Activated gamma-delta T cell treated with anti-CD3 and anti-CD28 coated beads, Interleukin-2, amount 50 U/mL, for 16 hours (primary cell): ENCODE measurements around the gene CFL1.
A peak's percentile ranks its signal among the peaks of the same experiment; 100 is the strongest.
"Not testable (repeated sequence)": the region's sequence is repeated elsewhere in the genome, so short reads cannot be mapped to it uniquely, and the experiment has no call there.

ENCODE experiments used
- DNase-seq: peaks from one replicate; pipeline ENCODE4 v3.0.0-alpha.2; 2020; ENCODE audit warnings: low read depth

Gene CFL1

DNA sequence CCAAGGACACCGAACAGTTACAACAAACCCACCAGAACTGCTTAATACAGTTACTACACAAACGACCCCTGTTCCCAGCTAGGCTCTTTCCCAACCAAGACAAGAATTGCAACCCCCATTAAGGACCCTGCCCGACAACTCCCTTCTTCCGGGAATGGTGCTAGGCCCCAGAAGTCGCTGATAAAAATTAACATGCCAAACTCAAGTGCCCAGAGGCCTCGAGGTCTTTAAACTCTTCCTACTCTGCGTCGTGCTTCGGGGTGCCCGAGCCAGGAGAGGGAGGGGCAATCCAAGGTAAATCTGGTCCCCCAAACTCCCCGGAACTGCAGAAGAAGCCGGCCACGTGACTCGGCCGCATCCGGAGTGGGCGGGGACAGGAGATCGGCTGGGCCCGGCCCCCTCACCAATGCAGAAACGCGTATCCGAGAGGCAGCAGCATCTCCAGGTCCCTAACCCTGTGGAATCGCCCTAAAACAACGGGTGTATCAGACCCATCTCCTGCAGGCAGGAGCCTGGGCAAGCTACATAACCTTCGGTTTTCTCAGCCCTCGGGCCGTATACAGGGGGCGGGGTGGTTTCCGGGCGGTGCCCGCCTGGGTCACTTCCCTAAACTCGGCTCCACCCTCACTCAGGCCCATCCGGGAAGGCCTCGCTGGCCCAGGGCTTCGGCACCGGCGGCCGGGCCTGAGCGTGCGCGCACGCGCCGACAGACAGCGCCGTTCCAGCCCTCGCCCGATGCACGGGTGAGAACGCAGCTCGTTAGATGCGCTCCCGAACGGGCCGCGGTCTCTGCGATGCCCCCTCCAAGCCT lies 1.1 kb downstream of the CFL1 start:
- peak; percentile 76 for DNase-seq

DNA sequence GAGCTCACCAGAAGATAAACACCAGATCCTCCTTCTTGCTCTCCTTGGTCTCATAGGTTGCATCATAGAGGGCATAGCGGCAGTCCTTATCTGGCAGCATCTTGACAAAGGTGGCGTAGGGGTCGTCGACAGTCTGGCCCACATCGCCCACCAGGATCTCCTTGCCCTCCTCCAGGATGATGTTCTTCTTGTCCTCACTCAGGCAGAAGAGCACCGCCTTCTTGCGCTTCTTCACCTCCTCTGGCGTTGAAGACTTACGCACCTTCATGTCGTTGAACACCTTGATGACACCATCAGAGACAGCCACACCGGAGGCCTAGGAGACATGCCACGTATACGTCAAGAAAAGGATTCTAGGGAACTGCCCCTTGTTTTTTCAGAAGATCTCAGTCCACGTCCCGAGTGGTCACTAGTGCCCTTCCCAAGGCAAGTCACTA lies 2.0 kb downstream of the CFL1 start:
- DNase-seq: no peak

DNA sequence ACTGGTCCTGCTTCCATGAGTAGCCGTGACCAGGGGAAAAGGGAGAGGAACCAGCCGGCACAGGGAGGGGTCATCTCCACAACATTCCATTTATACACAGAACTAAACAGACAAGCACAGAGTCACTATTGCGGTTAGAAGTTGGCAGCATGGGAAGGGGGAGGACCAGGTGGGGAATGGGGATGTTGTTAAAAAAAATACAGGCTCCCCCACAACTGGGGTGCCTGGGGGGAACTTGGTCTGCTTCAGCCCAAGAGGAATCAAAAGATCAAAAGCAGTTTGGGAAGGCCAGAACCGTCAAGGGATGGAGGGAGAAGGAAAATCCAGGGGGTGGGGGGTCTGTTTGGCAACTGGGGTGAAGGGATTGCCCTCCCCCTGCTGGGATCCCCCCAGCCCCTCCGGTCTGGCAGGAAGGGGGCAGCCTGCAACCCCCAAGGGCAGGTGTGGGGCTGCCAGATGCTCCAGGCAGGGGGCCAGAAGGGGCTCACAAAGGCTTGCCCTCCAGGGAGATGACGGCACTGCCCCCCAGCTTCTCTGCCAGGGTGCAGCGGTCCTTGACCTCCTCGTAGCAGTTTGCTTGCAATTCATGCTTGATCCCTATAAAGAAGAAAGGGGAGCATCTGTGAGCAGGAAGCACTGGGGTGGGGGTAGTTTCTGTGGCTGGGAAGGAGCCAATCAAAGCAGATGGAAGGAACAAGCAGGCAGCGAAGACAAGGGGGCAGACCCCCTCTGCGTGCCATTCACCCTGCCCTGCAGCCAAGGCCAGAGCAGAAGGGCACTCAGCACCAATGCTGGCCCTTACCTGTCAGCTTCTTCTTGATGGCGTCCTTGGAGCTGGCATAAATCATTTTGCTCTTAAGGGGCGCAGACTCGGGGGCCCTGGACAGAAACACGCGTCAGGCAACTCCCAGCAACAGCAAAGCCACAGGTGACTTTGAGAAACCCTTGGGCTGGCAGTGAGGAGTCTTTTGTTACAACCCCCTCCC lies 2.8 kb downstream of the CFL1 start:
- DNase-seq: no peak

DNA sequence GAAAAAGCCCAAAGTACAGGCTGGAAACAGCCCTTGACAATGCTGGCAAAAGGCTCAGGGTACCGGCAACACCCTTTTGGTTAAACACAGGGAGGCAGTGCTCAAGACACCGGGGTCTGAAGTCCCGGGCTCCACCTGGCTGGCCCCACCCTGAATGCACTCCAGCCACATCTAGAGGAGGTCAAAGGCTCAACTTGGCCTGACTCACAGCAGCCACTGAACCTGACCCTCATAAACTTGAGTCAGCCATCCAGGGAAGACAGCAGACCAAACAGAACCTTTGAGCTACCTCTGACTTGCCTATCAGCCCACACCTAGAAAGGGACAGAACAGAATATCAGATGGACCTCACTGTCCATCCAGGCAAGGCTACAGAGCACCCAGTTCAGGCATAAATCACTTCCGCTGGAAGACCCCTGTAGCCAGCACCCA lies 3.8 kb downstream of the CFL1 start:
- no peak for DNase-seq

DNA sequence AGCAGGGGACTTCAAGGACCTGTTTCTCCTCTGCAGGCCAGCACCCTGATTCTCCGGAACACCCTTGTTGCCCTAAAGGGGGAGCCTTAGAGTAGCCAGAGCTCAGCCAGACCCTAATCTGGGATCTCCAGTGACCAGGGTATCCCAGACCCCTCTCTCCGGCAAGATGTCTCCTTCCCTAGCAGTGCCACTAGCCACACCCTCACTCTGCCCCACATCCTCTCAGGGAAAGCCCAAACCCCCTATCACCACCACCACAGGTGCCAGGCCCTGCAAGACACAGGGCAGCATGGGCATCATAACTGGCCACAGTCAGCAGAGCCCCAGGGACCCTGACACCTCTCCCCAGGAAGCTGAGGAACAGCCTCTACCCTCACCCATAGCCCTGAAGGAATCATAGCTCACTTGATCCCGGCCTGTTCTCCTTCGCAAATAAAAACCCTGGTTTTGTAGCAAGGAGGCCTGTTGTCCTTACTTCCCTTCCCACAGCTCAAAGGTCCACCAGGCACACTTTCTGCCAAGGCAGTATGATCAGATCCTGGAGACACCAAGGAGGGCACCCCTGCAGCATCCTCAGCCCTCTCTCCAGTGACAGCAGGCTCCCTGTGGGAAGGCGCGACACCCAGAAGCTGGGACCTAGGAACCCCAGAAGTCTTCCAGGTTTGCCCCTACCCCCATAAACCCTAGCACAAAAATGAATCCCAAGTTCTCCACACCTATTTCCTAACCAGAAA lies 4.6 kb downstream of the CFL1 start:
- no peak for DNase-seq

DNA sequence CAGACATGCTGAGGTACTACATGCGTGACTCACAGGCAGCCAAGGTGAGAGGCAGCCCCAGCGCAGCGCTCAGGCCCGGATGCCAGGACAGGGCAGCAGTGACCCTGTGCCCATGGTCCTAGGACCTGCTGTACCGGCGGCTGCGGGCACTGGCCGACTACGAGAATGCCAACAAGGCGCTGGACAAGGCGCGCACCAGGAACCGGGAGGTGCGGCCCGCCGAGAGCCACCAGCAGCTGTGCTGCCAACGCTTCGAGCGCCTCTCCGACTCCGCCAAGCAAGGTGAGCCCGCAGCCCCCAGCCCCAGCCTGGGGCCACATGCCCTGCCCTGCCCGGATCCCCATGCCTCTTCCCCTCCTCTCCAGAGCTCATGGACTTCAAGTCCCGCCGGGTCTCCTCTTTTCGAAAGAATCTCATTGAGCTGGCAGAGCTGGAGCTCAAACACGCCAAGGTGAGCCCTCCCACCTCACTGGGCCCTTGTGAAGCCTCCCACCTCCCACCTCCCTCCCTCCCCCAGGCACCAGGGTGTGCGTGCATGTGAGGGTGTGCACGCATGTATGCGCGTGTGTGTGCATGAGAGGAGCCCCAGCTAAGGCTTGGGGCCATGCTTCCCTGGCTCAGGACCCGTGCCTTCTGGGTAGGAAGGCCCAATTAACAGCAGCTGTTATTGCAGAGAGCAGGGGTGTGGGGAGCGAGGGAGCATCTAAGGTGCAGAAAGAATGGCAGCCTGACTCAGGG lies 5.3 kb downstream of the CFL1 start:
- no peak for DNase-seq

DNA sequence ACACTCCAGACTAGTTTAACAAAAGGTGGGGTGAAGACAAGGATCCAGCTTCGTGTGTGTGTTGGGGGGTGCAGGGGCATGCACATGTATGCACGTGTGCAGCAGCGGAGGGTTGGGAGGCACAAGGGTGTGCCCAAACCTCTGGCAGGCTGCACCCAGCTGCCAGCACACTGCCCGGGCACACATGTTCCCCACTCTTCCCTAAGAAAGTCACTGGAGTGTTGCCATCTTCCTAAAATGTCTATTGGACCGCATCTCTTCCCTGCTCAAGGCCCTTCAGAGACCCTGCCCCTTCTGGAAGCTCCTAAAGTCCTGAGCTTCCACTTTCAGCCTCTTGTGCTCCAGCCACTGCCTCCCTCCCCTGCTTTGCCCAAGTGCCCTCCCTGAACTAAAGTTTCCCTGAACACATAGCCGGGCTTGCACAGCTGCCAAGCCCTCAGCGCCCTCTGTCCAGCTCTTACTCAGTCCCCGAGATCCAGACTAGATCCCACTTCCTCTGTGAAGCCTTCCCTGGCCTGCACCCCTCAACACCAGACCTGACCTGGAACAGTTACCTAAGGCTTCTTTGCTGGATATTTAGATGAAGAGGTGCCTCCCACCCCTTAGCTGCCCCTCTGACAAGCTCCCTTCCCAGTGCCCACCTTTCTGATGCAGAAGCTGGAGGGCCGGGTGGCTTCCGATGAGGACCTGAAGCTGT lies 6.0 kb downstream of the CFL1 start:
- no peak for DNase-seq

DNA sequence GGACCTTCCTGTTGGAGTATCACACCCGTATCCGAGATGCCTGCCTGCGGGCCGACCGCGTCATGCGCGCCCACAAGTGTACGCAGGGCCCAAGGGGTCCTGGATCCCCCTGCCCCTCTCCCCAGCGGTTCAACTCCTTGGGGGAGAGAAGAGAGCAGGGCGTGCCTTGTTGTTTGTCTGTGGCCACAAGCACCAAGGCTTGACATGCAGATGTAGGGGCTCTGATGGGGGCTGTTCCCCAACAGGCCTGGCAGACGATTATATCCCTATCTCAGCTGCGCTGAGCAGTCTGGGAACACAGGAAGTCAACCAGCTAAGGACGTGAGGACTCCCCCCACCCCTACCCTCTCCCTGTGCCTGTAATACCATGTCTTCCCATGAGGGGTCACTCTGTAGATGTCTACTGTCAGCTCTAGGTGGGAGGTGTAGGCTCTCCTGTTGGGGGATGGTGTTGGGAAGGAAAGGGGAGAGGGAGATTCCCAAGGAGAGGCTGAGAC lies 6.8 kb downstream of the CFL1 start:
- no peak for DNase-seq

DNA sequence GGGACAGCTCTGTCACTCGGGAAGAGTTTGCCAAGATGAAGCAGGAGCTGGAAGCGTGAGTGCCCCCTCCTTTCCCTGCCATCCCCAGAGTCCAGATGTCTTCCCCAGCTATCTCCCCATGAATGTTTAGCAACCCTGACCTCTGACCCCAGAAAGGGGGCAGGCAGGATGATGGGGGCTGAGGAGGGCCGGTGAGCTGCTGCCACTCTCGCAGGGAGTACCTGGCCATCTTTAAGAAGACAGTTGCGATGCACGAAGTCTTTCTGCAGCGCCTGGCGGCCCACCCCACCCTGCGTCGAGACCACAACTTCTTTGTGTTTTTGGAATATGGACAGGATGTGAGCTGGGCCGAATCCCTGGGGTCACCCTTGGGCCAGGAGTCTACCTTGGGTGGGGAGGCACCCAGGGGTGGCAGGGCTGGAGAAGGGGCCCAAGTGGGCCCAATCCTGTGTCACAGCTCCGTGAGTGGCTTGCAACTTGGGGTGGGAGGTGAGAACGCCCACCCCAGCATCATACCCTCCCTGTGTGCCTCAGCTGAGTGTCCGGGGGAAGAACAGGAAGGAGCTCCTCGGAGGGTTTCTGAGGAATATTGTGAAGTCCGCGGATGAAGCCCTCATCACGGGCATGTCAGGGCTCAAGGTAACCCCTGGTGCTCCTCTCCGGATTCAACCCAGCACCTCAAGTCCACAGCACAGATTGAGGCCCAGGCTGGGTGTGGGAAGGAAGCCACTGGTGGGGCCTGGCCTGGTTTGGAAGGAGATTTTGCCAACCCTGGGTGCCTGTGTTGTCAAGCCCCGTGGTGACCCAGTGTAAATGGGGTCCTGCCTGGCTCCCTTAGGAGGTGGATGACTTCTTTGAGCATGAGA lies 7.5 kb downstream of the CFL1 start:
- DNase-seq: no peak

DNA sequence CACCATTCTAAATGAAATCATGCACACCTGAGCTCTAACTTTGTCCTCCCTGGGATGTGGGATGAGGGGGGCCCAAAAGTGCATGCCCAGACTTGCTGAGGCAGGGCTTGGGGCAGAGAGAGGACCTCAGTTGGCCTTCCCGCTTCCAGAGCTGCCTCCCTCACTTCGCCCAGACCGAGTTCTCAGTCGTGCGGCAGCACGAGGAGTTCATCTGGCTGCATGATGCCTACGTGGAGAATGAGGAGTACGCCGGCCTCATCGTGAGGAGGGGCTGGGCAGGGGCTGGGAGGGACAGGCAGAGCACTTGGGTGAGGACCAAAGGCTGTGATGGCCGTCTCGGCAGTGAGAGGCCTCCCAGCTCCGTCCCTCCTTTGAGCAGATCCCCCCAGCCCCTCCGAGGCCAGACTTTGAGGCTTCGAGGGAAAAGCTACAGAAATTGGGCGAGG lies 8.2 kb downstream of the CFL1 start:
- DNase-seq: no peak

DNA sequence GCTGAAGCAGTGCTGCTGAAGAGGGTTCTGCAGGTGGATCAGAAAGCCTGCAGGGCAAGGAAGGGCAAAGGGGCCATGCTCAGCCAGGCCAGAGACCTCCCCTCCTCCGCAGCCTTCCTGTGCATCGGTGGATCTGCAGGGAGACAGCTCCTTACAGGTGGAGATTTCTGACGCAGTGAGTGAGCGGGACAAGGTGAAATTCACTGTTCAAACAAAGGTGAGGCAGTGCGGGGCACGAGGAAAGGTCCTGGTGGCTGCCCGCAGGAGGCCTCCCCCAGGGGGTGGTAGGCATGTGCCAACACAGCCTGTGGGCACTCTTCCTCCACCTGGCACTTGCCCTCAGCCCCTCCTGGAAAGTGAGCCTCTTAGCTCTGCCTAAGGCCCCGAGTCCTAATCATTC lies 8.6 kb downstream of the CFL1 start:
- no peak for DNase-seq

DNA sequence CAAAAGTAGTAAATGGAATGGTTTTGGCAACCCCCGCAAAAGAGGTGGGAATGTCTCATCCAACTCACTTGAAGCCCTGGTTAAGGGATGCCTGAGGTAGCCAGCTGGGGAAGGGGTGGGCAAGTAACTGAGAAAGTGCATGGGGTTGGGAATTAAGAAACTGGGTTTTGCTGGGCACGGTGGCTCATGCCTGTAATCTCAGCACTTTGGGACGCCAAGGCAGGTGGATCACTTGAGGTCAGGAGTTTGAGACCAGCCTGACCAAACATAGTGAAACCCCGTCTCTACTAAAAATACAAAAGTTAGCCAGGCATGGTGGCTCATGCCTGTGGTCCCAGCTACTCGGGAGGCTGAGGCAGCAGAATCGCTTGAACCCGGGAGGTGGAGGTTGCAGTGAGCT lies 9.3 kb downstream of the CFL1 start:
- not testable (repeated sequence) for DNase-seq

DNA sequence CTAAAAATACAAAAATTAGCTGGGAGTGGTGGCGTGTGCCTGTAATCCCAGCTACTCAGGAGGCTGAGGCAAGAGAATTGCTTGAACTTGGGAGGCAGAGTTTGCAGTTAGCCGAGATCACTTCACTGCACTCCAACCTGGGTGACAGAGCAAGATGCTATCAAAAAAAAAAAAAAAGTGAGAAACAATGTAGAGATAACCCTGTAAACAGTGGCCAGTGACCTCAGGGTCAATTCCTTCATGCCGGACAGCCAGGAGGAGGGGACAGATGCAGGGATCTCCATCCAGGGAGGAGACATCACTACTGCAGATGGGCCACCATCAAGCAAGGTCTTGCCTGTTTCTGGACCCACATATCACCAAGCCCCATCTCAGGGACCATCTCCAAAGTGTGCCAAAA lies 10.2 kb downstream of the CFL1 start:
- DNase-seq: no peak

DNA sequence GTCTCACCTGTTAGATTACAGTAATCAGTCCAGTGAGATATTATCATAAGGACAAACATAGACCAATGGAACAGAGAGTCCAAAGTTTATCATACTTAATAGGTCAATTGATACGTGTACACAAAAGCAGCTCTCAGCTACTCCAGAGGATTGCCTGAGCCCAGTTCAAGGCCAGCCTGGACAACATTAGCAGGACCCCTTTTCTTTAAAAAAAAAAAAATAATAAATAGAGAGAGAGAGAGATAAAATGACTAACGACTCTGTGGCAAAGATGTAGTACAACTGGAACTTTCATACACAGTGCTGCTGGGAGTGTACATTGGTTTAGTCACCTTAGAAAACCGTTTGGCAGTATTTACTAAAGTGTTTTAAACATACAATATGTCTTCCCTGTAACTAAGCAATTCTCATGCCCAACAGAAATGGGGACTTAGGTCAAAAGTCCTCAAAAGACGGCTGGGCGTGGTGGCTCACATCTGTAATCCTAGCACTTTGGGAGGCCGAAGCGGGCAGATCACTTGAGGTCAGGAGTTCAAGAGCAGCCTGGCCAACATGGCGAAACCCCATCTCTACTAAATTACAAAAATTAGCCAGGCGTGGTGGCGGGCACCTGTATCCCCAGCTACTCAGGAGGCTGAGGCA lies 13.6 kb downstream of the CFL1 start:
- DNase-seq: no peak

DNA sequence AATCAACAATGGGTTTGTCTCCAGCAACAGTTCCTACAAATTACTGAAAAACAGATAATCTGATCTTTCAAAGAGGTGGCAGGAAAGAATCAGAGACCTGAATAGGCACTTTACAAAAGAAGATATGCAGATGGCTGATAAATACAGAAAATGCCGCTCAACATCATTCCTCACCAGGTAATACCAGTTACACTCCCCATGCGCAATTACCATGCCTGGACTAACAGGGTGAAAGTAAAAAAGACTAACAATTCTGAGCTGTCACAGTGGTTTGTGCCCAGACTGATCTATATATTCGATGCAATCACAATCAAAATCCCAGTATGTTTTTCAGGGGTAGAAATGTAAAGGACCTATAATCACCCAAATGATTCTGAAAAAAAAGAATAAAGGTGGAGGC lies 14.2 kb downstream of the CFL1 start:
- no peak for DNase-seq

DNA sequence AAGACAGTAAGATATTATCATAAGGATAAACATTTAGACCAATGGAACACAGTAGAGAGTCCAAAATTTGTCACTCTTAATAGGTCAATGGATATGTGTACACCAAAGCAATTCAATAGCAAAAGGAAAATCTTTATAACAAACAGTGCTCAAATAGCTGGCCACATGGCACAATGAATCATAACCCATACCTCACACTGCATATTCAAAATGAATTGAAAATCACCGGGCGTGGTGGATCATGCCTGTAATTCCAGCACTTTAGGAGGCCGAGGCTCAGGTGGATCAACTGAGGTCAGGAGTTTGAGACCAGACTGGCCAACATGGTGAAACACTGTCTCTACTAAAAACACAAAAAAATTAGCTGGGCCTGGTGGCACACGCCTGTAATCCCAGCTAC lies 15.8 kb downstream of the CFL1 start:
- no peak for DNase-seq

DNA sequence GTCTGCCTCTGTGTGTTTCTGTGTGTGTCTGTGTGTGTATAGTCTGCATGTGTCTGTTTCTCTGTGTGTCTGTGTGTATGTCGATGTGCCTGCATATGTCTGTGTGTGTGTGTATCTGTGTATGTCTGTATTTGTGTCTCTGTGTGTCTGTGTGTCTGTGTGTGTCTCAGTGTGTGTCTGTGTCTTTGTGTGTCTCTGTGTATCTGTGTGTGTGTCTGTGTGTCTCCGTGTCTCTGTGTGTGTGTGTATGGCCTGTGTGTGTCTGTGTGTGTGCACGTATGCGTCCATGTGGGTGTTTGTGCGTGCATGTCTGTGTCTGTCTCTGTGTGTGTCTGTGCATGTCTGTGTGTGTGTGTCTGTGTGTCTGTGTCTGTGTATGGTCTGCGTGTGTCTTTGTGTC lies 23.8 kb downstream of the CFL1 start:
- no peak for DNase-seq

DNA sequence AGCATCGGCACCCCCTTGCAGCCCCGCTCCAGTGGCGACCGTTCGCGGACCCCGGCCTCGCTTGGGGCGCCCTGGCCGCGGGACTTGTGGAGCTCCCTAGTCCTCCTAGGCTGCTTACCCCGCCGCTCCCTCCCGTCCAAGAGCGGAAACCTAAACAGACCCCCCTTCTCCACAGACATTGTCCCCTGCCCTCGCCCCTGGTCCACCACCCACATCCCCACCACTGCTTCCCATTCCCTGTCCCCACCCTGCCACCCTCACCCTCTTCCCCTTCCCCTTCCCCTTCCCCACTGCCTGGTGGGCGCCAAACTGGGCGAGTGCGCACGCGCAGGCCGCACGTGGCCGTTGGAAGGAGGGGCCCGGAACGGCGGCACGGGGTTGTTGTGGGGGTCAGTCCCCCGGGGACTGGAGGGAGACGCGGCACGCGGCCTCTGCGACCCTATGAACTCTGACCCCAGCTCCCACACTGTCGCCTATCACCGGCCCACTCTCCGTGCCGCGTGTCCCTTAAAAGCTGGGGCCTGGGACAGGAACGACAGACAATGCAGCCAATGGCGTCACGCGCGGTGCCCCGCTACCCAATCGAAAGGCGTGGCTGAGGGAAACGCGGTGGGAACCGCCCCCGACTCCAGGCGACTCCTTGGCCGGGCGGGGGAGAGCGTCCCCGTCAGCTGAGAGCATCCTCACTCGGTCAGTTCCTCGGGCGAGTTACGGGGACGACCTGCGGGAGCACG lies 24.5 kb downstream of the CFL1 start, which contains the start of gene SNX32:
SNX32 (plus strand) TSS at position 667 of the 734 bp plus-strand sequence. CDS start 103 bp downstream, outside the sequence.
- DNase-seq: peak; percentile 89
